Loucy (cell line): ENCODE data around the gene MRPS23.

Experiments
- CTCF ChIP-seq: fragments of 200-600 bp; sonication (generic); conservative IDR thresholded peaks from 2 replicates; pipeline ENCODE4 v1.5.1; 2014; ENCODE audit warnings: mild to moderate bottlenecking, antibody characterized with exemption, low read length
- EZH2phosphoT487 ChIP-seq: fragments of 200-600 bp; IDR thresholded peaks from 2 replicates; pipeline ENCODE4 v1.6.1; 2018; ENCODE audit warnings: antibody characterized with exemption, mild to moderate bottlenecking, moderate library complexity, borderline replicate concordance

GRCh38 chr17:57871155-57871554 is 21.3 kb upstream of the MRPS23 start:
- TF ChIP-seq CTCF (no peak), EZH2phosphoT487 (no peak)
